GM12878 (cell line): ENCODE results near the gene SLC6A7. TPM values are rescaled to one million over a fixed set of nuclear protein-coding genes. Genes with fewer than 3 reads are reported as not detected.

ENCODE experiments used
- ATAC-seq: fragments of 200-7000 bp; cut with Tn5 transposase; 3 replicates; pipeline ENCODE4 v1.9.1; 2020; ENCODE audit warnings: mild to moderate bottlenecking, moderate library complexity
- BruUV-seq: library from RNA; stranded (reverse); fragments of 400-500 nt; replicated peaks from 2 replicates; lab custom pipeline; 2021; lab: Mats Ljungman, UMichigan
- CTCF ChIA-PET: fragments of 300-600 bp; sonication (Branson Sonifier 250); formaldehyde crosslinking; extraction: SDS; loops from one replicate; lab custom pipeline; 2021; ENCODE audit warnings: inconsistent platforms; lab: Yijun Ruan, JAX
- POLR2A ChIA-PET: fragments of 350-600 bp; formaldehyde crosslinking; extraction: SDS; loops from one replicate; lab custom pipeline; 2021; ENCODE audit warnings: inconsistent platforms; lab: Charles Lee
- RAD21 ChIA-PET: fragments of 300-600 bp; sonication (Branson Sonifier 250); formaldehyde crosslinking; loops from one replicate; lab custom pipeline; 2023; ENCODE audit warnings: antibody characterized with exemption; ENCODE audit not compliant: unreplicated experiment; lab: Charles Lee
- SMC1A ChIA-PET: fragments of 300-600 bp; sonication (Branson Sonifier 250); formaldehyde crosslinking; loops from one replicate; lab custom pipeline; 2023; ENCODE audit not compliant: unreplicated experiment, uncharacterized antibody; lab: Charles Lee
- DNase-seq: peaks from one replicate; pipeline ENCODE4 v3.0.0-alpha.2; 2011; ENCODE audit warnings: low read depth, low spot score
- FAIRE-seq: peaks from 3 replicates; lab custom pipeline; 2011; peaks lifted over from hg19 to GRCh38; lab: Jason Lieb, UNC
- H2AFZ ChIP-seq: 2 replicates; pipeline ENCODE4 v1.6.0; 2011; ENCODE audit warnings: low read depth, low read length, control low read depth; ENCODE audit not compliant: control insufficient read depth
- H3K27ac ChIP-seq: 2 replicates; pipeline ENCODE4 v1.5.1; 2011; ENCODE audit warnings: control low read depth; ENCODE audit not compliant: control insufficient read depth, insufficient read depth
- H3K27me3 ChIP-seq, 2 experiments: replicated peaks in 1 of 2; 2 replicates each; pipeline versions ENCODE4 v1.6.0 to v1.6.1; 2011; ENCODE audit warnings: low read length in 1 of 2; ENCODE audit not compliant: control insufficient read depth in 2 of 2, insufficient read depth in 2 of 2
- H3K36me3 ChIP-seq, 2 experiments: 2 replicates each; pipeline ENCODE4 v1.5.1; 2011; ENCODE audit warnings: low read length in 1 of 2; ENCODE audit not compliant: control insufficient read depth in 2 of 2, insufficient read depth in 2 of 2
- H3K4me1 ChIP-seq: 2 replicates; pipeline ENCODE4 v1.6.1; 2011; ENCODE audit warnings: mild to moderate bottlenecking, low read length, moderate library complexity, mixed read lengths; ENCODE audit not compliant: control insufficient read depth, insufficient read depth
- H3K4me2 ChIP-seq: 2 replicates; pipeline ENCODE4 v1.6.0; 2011; ENCODE audit warnings: control low read depth; ENCODE audit not compliant: control insufficient read depth, insufficient read depth
- H3K4me3 ChIP-seq: fragments of 200-600 bp; sonication (generic); 2 replicates; pipeline ENCODE4 v1.5.1; 2016
- H3K79me2 ChIP-seq: 2 replicates; pipeline ENCODE4 v1.6.0; 2011; ENCODE audit warnings: low read length; ENCODE audit not compliant: control insufficient read depth, insufficient read depth
- H3K9ac ChIP-seq: 2 replicates; pipeline ENCODE4 v1.8.0; 2011; ENCODE audit warnings: low read length, control low read depth, mixed read lengths; ENCODE audit not compliant: control insufficient read depth, insufficient read depth
- H3K9me3 ChIP-seq: replicated peaks from 3 replicates; pipeline ENCODE4 v1.5.1; 2011; ENCODE audit warnings: mild to moderate bottlenecking, low read length; ENCODE audit not compliant: control insufficient read depth, insufficient read depth
- H4K20me1 ChIP-seq: 2 replicates; pipeline ENCODE4 v1.6.0; 2011; ENCODE audit not compliant: control insufficient read depth, insufficient read depth
- CBX3 ChIP-seq: fragments of 200-600 bp; sonication (generic); IDR thresholded peaks from 2 replicates; pipeline ENCODE4 v1.6.1; 2016; ENCODE audit warnings: low read depth, borderline replicate concordance
- CUX1 ChIP-seq: IDR thresholded peaks from 2 replicates; pipeline ENCODE4 v1.6.1; 2012; ENCODE audit warnings: improper control_type of control experiment, low read depth, low read length; ENCODE audit not compliant: insufficient replicate concordance
- E2F8 ChIP-seq: fragments of 450-650 bp; IDR thresholded peaks from 2 replicates; pipeline ENCODE4 v1.6.1; 2018; ENCODE audit warnings: mild to moderate bottlenecking, low read depth, moderate library complexity; ENCODE audit not compliant: partially characterized antibody
- IRF3 ChIP-seq: fragments of 450-650 bp; IDR thresholded peaks from 2 replicates; pipeline ENCODE4 v1.6.1; 2014; ENCODE audit warnings: mild to moderate bottlenecking
- IRF4 ChIP-seq: IDR thresholded peaks from 2 replicates; pipeline ENCODE4 v1.6.1; 2011; ENCODE audit warnings: low read depth, low read length
- MTA2 ChIP-seq: fragments of 450-650 bp; IDR thresholded peaks from 2 replicates; pipeline ENCODE4 v1.6.1; 2016; ENCODE audit warnings: low read depth, mild to moderate bottlenecking, moderate library complexity
- MYC ChIP-seq: IDR thresholded peaks from 2 replicates; pipeline ENCODE4 v1.6.1; 2011; ENCODE audit warnings: mild to moderate bottlenecking, low read length, moderate library complexity, inconsistent platforms; ENCODE audit not compliant: insufficient read depth, insufficient replicate concordance, insufficient read length, severe bottlenecking
- POU2F2 ChIP-seq: IDR thresholded peaks from 3 replicates; pipeline ENCODE4 v1.6.1; 2011; ENCODE audit warnings: low read depth, mild to moderate bottlenecking, low read length, borderline replicate concordance
- SMAD1 ChIP-seq: fragments of 450-650 bp; IDR thresholded peaks from 2 replicates; pipeline ENCODE4 v1.6.1; 2018; ENCODE audit warnings: mild to moderate bottlenecking, low read depth; ENCODE audit not compliant: partially characterized antibody
- SMC3 ChIP-seq: IDR thresholded peaks from 2 replicates; pipeline ENCODE4 v1.6.1; 2011; ENCODE audit warnings: low read length, improper control_type of control experiment, borderline replicate concordance
- SREBF1 ChIP-seq: IDR thresholded peaks from 2 replicates; pipeline ENCODE4 v1.6.1; 2012; ENCODE audit warnings: mild to moderate bottlenecking, low read length
- SUPT20H ChIP-seq: IDR thresholded peaks from 2 replicates; pipeline ENCODE4 v1.6.1; 2011; ENCODE audit warnings: low read depth, mild to moderate bottlenecking, low read length, moderate library complexity, borderline replicate concordance; ENCODE audit not compliant: control insufficient read depth
- ZNF24 ChIP-seq: fragments of 450-650 bp; IDR thresholded peaks from 2 replicates; pipeline ENCODE4 v1.6.1; 2017; ENCODE audit warnings: antibody characterized with exemption, mild to moderate bottlenecking
- ZSCAN29 ChIP-seq: fragments of 450-650 bp; IDR thresholded peaks from 2 replicates; pipeline ENCODE4 v1.6.1; 2017; ENCODE audit warnings: mild to moderate bottlenecking, moderate library complexity
- WGBS: methylation state at CpG from one replicate; pipeline ENCODE4 v1.1.6; 2016; ENCODE audit warnings: low lambda C conversion rate; ENCODE audit not compliant: insufficient replicate concordance, insufficient coverage; ENCODE audit errors: missing lambda C conversion rate; 5-methylcytosine and 5-hydroxymethylcytosine counted together
- in situ Hi-C: fragments of 300-500 bp; cut with MboI; formaldehyde crosslinking; loops from 9 replicates; pipeline ENCODE4 v1.14.3; 2018; ENCODE audit warnings: mixed read lengths
- intact Hi-C: fragments of 100-400 bp; cut with micrococcal nuclease; formaldehyde crosslinking; loops from one replicate; pipeline ENCODE4 v1.14.2; 2022; ENCODE audit not compliant: unreplicated experiment
- polyA plus RNA-seq, 11 experiments: library from polyadenylated mRNA; depleted of rRNA in 4 of 11; unstranded in 6 of 11; stranded (reverse) in 5 of 11; fragments of >200 nt; fragmentation: Nextera tagmentation in 4 of 11; fragmentation: Illumina TruSeq in 1 of 11; extraction: Ambion mirVana in 4 of 11; extraction: Trizol in 1 of 11; gene quantifications; 1 replicate in 1 of 11; 2 replicates in 10 of 11; pipeline versions ENCODE4 v1.2.1 to v1.2.3, GENCODE V29; 2011 to 2016; ENCODE audit warnings: inconsistent platforms in 2 of 11, missing spikeins in 2 of 11, low read depth in 1 of 11
- total RNA-seq, 4 experiments: library from RNA; depleted of rRNA in 3 of 4; stranded (reverse); fragments of >200 nt in 3 of 4; fragmentation: Illumina TruSeq in 1 of 4; extraction: Trizol in 1 of 4; gene quantifications; 2 replicates each; pipeline versions ENCODE4 v1.2.1 to v1.2.3, GENCODE V29; 2013 to 2021

The SLC6A7 gene
- total and polyA plus RNA-seq, 10 of the 15 experiments (the other 5 are each of a cell fraction or from before 2014, with no cell fraction given) = 0.01 to 0.15 (median 0.06) TPM; not detected in 7

GRCh38 chr5:150144879-150145278 is 45.0 kb upstream of the SLC6A7 start (continued):
- TF ChIP-seq CUX1 = no peak
- TF ChIP-seq MYC = no peak
- no peak for TF ChIP-seq IRF3
- TF ChIP-seq ZNF24 = no peak

DNA sequence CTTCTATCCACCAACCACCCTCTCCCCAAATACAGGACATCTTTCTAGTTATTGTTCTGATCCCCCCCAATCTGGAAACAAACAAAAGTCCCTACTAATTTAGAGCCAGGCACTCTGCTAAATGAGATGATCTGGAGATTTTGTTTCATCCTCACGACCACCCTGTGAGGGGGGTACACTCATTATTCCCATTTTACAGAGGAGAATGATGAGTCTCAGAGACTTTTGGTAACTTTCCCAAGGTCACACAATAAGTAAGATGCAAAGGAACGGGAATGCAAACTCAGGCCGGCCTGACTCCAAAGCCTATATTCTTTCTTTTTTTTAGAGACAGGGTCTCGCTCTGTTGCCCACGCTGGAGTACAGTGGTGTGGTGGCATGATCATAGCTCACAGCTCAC is 43.6 kb upstream of the SLC6A7 start:
- no peak for DNase-seq
- no peak for ATAC-seq
- RAD21 ChIA-PET = interaction anchor here (1.6 kb wide), 1 partner anchor 10 kb away, joined by 13 read pairs; the partner anchor contains the start of gene PDGFRB
- Histone ChIP-seq H4K20me1 (no peaks in the 10 kb centered on the region), H3K36me3 (no peaks in the 10 kb centered on the region), H2AFZ (no peak overlapping the region), H3K27ac (no peak overlapping the region), H3K27me3 (no peaks in the 10 kb centered on the region), H3K4me2 (no peak overlapping the region), H3K4me1 (no peaks in the 10 kb centered on the region), H3K79me2 (no peaks in the 10 kb centered on the region), H3K9me3 (no peaks in the 10 kb centered on the region), H3K4me3 (no peak overlapping the region), H3K9ac (no peak overlapping the region)
- POLR2A ChIA-PET = no interaction called here
- intact Hi-C loops (no loop called here), in situ Hi-C loops (no loop called here)
- 57% methylated on average over 5 of the region's 5 CpGs for WGBS
- CTCF ChIA-PET = interaction anchor here (1.3 to 1.7 kb wide), 2 partner anchors 9 to 60 kb away, joined by 3 to 11 read pairs; partner anchors contain the start of gene PDGFRB
- FAIRE-seq = no peak
- SMC1A ChIA-PET = interaction anchor here (1.7 kb wide), 1 partner anchor 16 kb away, joined by 10 read pairs; no protein-coding TSS in a partner anchor
- BruUV-seq = no TSS peak
- TF ChIP-seq SMC3 (no peak), MYC (no peak), SREBF1 (no peak), IRF4 (no peak), POU2F2 (no peak), SUPT20H (no peak), E2F8 (no peak), ZSCAN29 (no peak), MTA2 (no peak), SMAD1 (no peak), CBX3 (no peak)
